ENCODE data around the gene SLC12A7.

The SLC12A7 gene

GRCh38 chr5:1105350-1106265 lies 6.3 kb downstream of the SLC12A7 start:
- peak overlapping the region; percentile 18; the same call in 1 of the 2 replicates for H3K27ac ChIP-seq
- TF ChIP-seq CTCF (conservative IDR thresholded peaks at IDR 0.05) = no peak

- no peak for TF ChIP-seq CTCF (conservative IDR thresholded peaks at IDR 0.05)
- peak overlapping the region; percentile 66 for H3K27ac ChIP-seq
Observed at GRCh38 chr5:1104327-1105006, 7.4 kb downstream of the SLC12A7 start.

GRCh38 chr5:1103505-1104326 lies 8.1 kb downstream of the SLC12A7 start:
- no peak for TF ChIP-seq CTCF (conservative IDR thresholded peaks at IDR 0.05)
- peak overlapping the region; percentile 66 for H3K27ac ChIP-seq

GRCh38 chr5:1103093-1103492 lies 8.8 kb downstream of the SLC12A7 start:
- H3K27ac ChIP-seq = peak overlapping the region; percentile 66

GRCh38 chr5:1101961-1102713 lies 9.7 kb downstream of the SLC12A7 start:
- no peak for TF ChIP-seq CTCF (conservative IDR thresholded peaks at IDR 0.05)
- peak overlapping the region; percentile 66; the same call in 1 of the 2 replicates for H3K27ac ChIP-seq

More at GRCh38 chr5:1103093-1103492, 8.8 kb downstream of the SLC12A7 start:
- TF ChIP-seq CTCF (conservative IDR thresholded peaks at IDR 0.05) = no peak

GRCh38 chr5:1100664-1101574 lies 10.9 kb downstream of the SLC12A7 start:
- no peak overlapping the region; the same call in 1 of the 2 replicates for H3K27ac ChIP-seq
- no peak for TF ChIP-seq CTCF (conservative IDR thresholded peaks at IDR 0.05)

Measured in VCaP (cell line).